Measurements from ENCODE around the gene NTMT1. TPM values are rescaled to one million over a fixed set of nuclear protein-coding genes. Genes with fewer than 3 reads are reported as not detected.
A peak's percentile ranks its signal among the peaks of the same experiment; 100 is the strongest.

Gene NTMT1
- total RNA-seq, 1 donor = 27.6 TPM

- no peak for TF ChIP-seq CTCF (IDR thresholded peaks at IDR 0.05; ENCODE audit: insufficient read depth, low read length)
- H3K4me3 ChIP-seq (ENCODE audit: low read depth, low read length) = peak overlapping the region; percentile 79
- DNase-seq (ENCODE audit: low read depth) = no peak
Observed at GRCh38 chr9:129667378-129667777, 41.4 kb downstream of the NTMT1 start.

- H3K4me3 ChIP-seq (ENCODE audit: low read depth, low read length) = peak overlapping the region; percentile 79
- no peak for TF ChIP-seq CTCF (IDR thresholded peaks at IDR 0.05; ENCODE audit: insufficient read depth, low read length)
- no peak for DNase-seq (ENCODE audit: low read depth)
Observed at GRCh38 chr9:129667850-129668249, 41.9 kb downstream of the NTMT1 start.

GRCh38 chr9:129669141-129669718 lies 43.3 kb downstream of the NTMT1 start:
- TF ChIP-seq CTCF (IDR thresholded peaks at IDR 0.05; ENCODE audit: insufficient read depth, low read length) = no peak
- DNase-seq (ENCODE audit: low read depth) = peak; percentile 59
- no peak overlapping the region for H3K4me3 ChIP-seq (ENCODE audit: low read depth, low read length)

- no peak overlapping the region for H3K4me3 ChIP-seq (ENCODE audit: low read depth, low read length)
- TF ChIP-seq CTCF (IDR thresholded peaks at IDR 0.05; ENCODE audit: insufficient read depth, low read length) = no peak
- DNase-seq (ENCODE audit: low read depth) = no peak
Observed at GRCh38 chr9:129669946-129670345, 44.0 kb downstream of the NTMT1 start.

GRCh38 chr9:129671065-129671464 lies 45.1 kb downstream of the NTMT1 start:
- no peak for DNase-seq (ENCODE audit: low read depth)
- no peak overlapping the region for H3K4me3 ChIP-seq (ENCODE audit: low read depth, low read length)
- TF ChIP-seq CTCF (IDR thresholded peaks at IDR 0.05; ENCODE audit: insufficient read depth, low read length) = no peak

- no peak overlapping the region for H3K4me3 ChIP-seq (ENCODE audit: low read depth, low read length)
- no peak for DNase-seq (ENCODE audit: low read depth)
- TF ChIP-seq CTCF (IDR thresholded peaks at IDR 0.05; ENCODE audit: insufficient read depth, low read length) = no peak
Observed at GRCh38 chr9:129671519-129671918, 45.6 kb downstream of the NTMT1 start.

GRCh38 chr9:129672702-129673101 lies 46.7 kb downstream of the NTMT1 start:
- no peak for TF ChIP-seq CTCF (IDR thresholded peaks at IDR 0.05; ENCODE audit: insufficient read depth, low read length)
- DNase-seq (ENCODE audit: low read depth) = no peak
- H3K4me3 ChIP-seq (ENCODE audit: low read depth, low read length) = no peak overlapping the region

All from fibroblast of the aortic adventitia (primary cell).